ENCODE results near the gene BAIAP2.

Gene BAIAP2

DNA sequence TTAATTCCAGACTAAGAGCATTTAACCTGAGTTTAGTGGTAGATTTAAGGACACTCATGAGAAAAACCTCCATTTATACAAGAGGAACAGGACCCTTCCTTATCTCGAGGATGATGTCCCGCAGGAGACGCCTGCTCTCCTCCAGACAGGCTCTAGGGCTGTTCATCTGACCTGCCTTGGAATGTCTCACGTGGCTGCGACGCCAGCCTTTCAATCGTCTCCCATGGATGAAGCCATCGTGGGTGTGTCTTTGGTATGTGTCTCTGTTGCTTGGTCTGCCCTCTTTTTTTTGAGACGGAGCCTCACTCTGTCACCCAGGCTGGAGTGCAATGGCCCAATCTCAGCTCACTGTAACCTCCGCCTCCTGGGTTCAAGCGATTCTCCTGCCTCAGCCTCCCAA lies 26.8 kb upstream of the BAIAP2 start:
- no peak for ATAC-seq
- TF ChIP-seq PPARA (CRISPR knock-in tag; IDR thresholded peaks at IDR 0.05; ENCODE audit: borderline replicate concordance), result no peak
- TF ChIP-seq ZC3H10 (CRISPR knock-in tag; IDR thresholded peaks at IDR 0.05), result no peak

DNA sequence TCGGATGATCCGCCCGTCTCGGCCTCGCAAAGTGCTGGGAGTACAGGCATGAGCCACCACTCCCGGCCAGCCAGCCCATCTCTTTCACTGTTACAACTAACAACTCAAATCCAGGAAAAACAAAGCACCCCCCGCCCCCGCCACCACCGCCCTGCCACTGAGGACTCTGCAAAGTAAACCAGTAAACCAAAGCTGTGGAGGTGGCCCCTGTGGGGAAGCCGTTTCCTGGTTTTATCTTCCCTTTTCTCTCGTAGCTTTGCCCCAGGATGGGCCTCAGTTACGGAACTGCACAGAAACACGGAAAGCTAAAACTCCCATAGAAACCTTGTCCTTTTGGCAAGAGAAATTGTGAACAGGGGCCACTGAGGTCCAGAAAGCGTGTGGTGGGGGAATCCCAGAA lies 25.8 kb upstream of the BAIAP2 start:
- no peak for ATAC-seq
- TF ChIP-seq ZNF8 (CRISPR knock-in tag; IDR thresholded peaks at IDR 0.05) (no peak), CSDC2 (CRISPR knock-in tag; IDR thresholded peaks at IDR 0.05) (no peak), GLIS3 (CRISPR knock-in tag; IDR thresholded peaks at IDR 0.05) (no peak), ZFP3 (CRISPR knock-in tag; IDR thresholded peaks at IDR 0.05) (no peak), TOX (CRISPR knock-in tag; IDR thresholded peaks at IDR 0.05; ENCODE audit: borderline replicate concordance) (no peak), ZNF565 (CRISPR knock-in tag; conservative IDR thresholded peaks at IDR 0.05; ENCODE audit: low read depth) (no peak), ZC3H10 (CRISPR knock-in tag; IDR thresholded peaks at IDR 0.05) (no peak), ARNTL (CRISPR knock-in tag; IDR thresholded peaks at IDR 0.05; ENCODE audit: borderline replicate concordance, low read depth) (no peak), ZNF70 (CRISPR knock-in tag; IDR thresholded peaks at IDR 0.05) (no peak), PPARA (CRISPR knock-in tag; IDR thresholded peaks at IDR 0.05; ENCODE audit: borderline replicate concordance) (no peak), ESRRG (CRISPR knock-in tag; IDR thresholded peaks at IDR 0.05) (no peak), TCF4 (CRISPR knock-in tag; IDR thresholded peaks at IDR 0.05; ENCODE audit: borderline replicate concordance) (no peak), RARB (CRISPR knock-in tag; IDR thresholded peaks at IDR 0.05) (no peak), ISL1 (CRISPR knock-in tag; IDR thresholded peaks at IDR 0.05) (no peak)
- TF ChIP-seq, protein P1, sequence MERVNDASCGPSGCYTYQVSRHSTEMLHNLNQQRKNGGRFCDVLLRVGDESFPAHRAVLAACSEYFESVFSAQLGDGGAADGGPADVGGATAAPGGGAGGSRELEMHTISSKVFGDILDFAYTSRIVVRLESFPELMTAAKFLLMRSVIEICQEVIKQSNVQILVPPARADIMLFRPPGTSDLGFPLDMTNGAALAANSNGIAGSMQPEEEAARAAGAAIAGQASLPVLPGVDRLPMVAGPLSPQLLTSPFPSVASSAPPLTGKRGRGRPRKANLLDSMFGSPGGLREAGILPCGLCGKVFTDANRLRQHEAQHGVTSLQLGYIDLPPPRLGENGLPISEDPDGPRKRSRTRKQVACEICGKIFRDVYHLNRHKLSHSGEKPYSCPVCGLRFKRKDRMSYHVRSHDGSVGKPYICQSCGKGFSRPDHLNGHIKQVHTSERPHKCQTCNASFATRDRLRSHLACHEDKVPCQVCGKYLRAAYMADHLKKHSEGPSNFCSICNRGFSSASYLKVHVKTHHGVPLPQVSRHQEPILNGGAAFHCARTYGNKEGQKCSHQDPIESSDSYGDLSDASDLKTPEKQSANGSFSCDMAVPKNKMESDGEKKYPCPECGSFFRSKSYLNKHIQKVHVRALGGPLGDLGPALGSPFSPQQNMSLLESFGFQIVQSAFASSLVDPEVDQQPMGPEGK (CRISPR knock-in tag; IDR thresholded peaks at IDR 0.05; ENCODE audit: borderline replicate concordance), result no peak
- TF ChIP-seq, protein P2, sequence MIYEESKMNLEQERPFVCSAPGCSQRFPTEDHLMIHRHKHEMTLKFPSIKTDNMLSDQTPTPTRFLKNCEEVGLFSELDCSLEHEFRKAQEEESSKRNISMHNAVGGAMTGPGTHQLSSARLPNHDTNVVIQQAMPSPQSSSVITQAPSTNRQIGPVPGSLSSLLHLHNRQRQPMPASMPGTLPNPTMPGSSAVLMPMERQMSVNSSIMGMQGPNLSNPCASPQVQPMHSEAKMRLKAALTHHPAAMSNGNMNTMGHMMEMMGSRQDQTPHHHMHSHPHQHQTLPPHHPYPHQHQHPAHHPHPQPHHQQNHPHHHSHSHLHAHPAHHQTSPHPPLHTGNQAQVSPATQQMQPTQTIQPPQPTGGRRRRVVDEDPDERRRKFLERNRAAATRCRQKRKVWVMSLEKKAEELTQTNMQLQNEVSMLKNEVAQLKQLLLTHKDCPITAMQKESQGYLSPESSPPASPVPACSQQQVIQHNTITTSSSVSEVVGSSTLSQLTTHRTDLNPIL (CRISPR knock-in tag; IDR thresholded peaks at IDR 0.05; ENCODE audit: low read depth), result no peak

DNA sequence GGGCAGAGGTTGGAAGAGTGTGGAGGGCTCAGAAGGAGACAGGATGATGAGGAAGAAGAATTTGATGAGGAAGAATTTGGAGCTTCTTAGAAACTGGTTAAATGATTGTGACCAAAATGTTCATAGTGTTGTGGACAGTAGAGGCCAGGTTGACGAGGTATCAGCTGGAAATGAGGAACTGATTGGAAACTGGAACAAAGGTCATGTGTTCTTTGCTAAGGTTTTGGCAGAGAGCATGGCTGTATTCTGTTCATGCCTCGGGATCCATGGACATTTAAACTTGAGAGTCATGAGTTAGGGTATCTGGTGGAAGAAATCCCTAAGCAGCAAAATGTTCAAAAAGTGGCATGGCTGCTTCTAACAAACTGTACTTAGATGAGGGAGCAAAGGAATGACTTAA lies 24.0 kb upstream of the BAIAP2 start:
- no peak for ATAC-seq
- TF ChIP-seq RARB (CRISPR knock-in tag; IDR thresholded peaks at IDR 0.05), result no peak

DNA sequence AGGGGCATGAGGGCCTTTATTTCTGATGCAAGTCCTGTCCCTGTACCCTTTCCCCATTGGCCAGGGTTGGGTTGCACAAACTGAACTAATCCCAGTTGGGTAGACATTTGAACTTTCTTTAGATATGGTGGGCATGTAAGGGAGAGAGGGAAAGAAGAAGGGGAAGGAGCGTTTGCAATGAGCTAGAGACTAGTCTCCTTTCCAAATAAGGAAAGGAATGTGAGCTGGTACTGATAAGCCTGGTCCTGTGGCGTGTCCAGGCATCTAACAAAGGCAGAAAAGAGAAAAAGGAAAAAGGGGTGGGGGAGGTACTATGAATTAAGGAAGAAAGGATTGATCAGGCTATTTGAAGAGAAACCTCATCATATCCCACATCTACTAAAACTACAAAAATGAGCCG lies 23.0 kb upstream of the BAIAP2 start:
- TF ChIP-seq, protein P1 (CRISPR knock-in tag; IDR thresholded peaks at IDR 0.05; ENCODE audit: borderline replicate concordance), result no peak
- no peak for TF ChIP-seq ARNTL (CRISPR knock-in tag; IDR thresholded peaks at IDR 0.05; ENCODE audit: borderline replicate concordance, low read depth)
- no peak for TF ChIP-seq ZFP30 (CRISPR knock-in tag; IDR thresholded peaks at IDR 0.05)
- TF ChIP-seq ZNF565 (CRISPR knock-in tag; conservative IDR thresholded peaks at IDR 0.05; ENCODE audit: low read depth), result no peak
- no peak for TF ChIP-seq TCF4 (CRISPR knock-in tag; IDR thresholded peaks at IDR 0.05; ENCODE audit: borderline replicate concordance)
- no peak for TF ChIP-seq RARB (CRISPR knock-in tag; IDR thresholded peaks at IDR 0.05)
- no peak for TF ChIP-seq OSR1 (CRISPR knock-in tag; IDR thresholded peaks at IDR 0.05)
- TF ChIP-seq ZNF8 (CRISPR knock-in tag; IDR thresholded peaks at IDR 0.05), result no peak
- TF ChIP-seq TOX (CRISPR knock-in tag; IDR thresholded peaks at IDR 0.05; ENCODE audit: borderline replicate concordance), result no peak
- TF ChIP-seq, protein P3, sequence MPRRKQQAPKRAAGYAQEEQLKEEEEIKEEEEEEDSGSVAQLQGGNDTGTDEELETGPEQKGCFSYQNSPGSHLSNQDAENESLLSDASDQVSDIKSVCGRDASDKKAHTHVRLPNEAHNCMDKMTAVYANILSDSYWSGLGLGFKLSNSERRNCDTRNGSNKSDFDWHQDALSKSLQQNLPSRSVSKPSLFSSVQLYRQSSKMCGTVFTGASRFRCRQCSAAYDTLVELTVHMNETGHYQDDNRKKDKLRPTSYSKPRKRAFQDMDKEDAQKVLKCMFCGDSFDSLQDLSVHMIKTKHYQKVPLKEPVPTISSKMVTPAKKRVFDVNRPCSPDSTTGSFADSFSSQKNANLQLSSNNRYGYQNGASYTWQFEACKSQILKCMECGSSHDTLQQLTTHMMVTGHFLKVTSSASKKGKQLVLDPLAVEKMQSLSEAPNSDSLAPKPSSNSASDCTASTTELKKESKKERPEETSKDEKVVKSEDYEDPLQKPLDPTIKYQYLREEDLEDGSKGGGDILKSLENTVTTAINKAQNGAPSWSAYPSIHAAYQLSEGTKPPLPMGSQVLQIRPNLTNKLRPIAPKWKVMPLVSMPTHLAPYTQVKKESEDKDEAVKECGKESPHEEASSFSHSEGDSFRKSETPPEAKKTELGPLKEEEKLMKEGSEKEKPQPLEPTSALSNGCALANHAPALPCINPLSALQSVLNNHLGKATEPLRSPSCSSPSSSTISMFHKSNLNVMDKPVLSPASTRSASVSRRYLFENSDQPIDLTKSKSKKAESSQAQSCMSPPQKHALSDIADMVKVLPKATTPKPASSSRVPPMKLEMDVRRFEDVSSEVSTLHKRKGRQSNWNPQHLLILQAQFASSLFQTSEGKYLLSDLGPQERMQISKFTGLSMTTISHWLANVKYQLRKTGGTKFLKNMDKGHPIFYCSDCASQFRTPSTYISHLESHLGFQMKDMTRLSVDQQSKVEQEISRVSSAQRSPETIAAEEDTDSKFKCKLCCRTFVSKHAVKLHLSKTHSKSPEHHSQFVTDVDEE (CRISPR knock-in tag; IDR thresholded peaks at IDR 0.05), result no peak
- ATAC-seq, result no peak
